ENCODE measurements around the gene AP1AR. TPM values are rescaled to one million over a fixed set of nuclear protein-coding genes. Genes with fewer than 3 reads are reported as not detected.

The AP1AR gene
- total RNA-seq, 2 experiments from 2014 or later: 3.7 to 4.8 TPM

DNA sequence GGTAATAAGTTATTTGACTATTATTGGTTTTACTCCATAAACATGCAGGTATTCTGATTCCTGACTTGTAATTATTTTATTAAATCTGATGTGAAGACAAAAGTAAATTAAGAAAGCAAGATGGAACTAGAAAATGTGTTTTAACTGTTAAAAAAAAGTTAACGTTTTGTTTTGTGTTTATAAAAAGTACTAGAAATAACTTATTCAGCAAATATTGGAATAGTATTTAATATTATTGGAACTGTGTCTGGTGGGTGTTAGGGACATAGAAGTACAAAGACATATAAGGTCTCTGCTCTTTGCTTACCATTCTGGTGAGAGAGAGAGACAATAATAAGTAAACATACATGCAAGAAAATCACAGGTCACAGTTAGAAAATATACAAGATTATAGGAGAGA, 38.5 kb downstream of the AP1AR start:
- H3K4me1 ChIP-seq (ENCODE audit: insufficient read depth, low read length): no peaks in the 10 kb centered on the region
- DNase-seq (no peak), ATAC-seq (ENCODE audit: poor library complexity) (no peak)
- no peaks in the 10 kb centered on the region for H3K27me3 ChIP-seq (ENCODE audit: control insufficient read depth in 1 of 2, insufficient read depth in 2 of 2, low read length in 2 of 2)
- H3K4me3 ChIP-seq (ENCODE audit: low read length): no peak overlapping the region
- H3K4me1 Mint-ChIP-seq (ENCODE audit: low read depth): peaks cover 7% of the 10 kb centered on the region
- H3K9me3 Mint-ChIP-seq: no peaks in the 10 kb centered on the region
- peaks cover 13% of the 10 kb centered on the region for H3K36me3 ChIP-seq (ENCODE audit: insufficient read depth, low read length)
- intact Hi-C loops (cut with DNase I, micrococcal nuclease): no loop called here
- H3K27ac ChIP-seq (ENCODE audit: low read depth in 1 of 2, low read length in 2 of 2): no peak overlapping the region
- TF ChIP-seq CTCF (IDR thresholded peaks at IDR 0.05): no peak
- H3K36me3 Mint-ChIP-seq (ENCODE audit: low read depth): peaks cover 40% of the 10 kb centered on the region
- no peaks in the 10 kb centered on the region for H3K27me3 Mint-ChIP-seq
- POLR2A ChIA-PET: no interaction called here
- CTCF ChIA-PET: no interaction called here
- no peaks in the 10 kb centered on the region for H3K9me3 ChIP-seq (ENCODE audit: control insufficient read depth in 1 of 2, insufficient read depth in 1 of 2, low read length in 2 of 2)
- no peak overlapping the region for H3K4me3 Mint-ChIP-seq
- no peak overlapping the region for H3K27ac Mint-ChIP-seq

DNA sequence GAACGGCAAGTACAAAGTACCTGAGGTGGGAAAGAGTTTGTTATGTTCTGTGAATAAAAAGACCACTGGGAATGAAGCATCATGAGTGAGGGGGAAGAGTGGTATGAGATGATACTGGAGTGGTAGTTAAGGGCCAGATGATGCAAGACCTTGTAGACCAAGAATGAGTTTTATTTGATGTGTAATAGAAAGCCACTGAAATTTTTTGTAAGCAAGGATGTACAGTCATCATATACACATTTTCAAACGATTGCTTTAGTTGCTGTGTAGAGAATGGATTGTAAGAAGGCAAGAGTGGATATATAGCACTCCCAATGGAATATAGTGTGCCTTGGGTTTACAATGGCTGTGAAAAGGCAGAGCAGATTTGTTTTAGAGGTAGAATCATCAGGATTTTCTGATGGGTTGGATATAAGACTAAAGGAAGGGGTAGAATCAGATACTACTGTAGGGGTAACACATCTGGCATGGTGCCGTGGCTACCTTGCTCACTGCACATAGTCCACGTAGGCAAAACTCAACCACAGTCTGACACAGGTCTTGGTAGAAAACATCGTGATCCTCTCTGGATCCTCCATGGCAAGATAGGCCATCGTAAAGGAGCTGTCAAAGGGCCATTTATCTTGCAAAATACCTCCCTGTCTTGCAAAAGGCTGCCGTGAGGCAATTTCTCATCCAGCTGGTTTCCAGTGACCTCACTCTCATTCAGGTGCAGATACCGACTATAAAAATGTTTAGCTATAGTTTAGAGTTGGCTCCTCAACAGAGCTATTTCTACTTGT, 39.2 kb downstream of the AP1AR start:
- H3K27me3 Mint-ChIP-seq: no peaks in the 10 kb centered on the region
- Histone ChIP-seq H3K36me3 (ENCODE audit: insufficient read depth, low read length) (peaks cover 17% of the 10 kb centered on the region), H3K27me3 (ENCODE audit: control insufficient read depth in 1 of 2, insufficient read depth in 2 of 2, low read length in 2 of 2) (no peaks in the 10 kb centered on the region), H3K9me3 (ENCODE audit: control insufficient read depth in 1 of 2, insufficient read depth in 1 of 2, low read length in 2 of 2) (no peaks in the 10 kb centered on the region), H3K27ac (ENCODE audit: low read depth in 1 of 2, low read length in 2 of 2) (no peak overlapping the region), H3K4me3 (ENCODE audit: low read length) (no peak overlapping the region), H3K4me1 (ENCODE audit: insufficient read depth, low read length) (no peaks in the 10 kb centered on the region)
- ChIA-PET CTCF (no interaction called here), POLR2A (interaction anchor here (1.2 kb wide), 1 partner anchor 38 kb away, joined by 3 read pairs; no protein-coding TSS in a partner anchor)
- H3K9me3 Mint-ChIP-seq: no peaks in the 10 kb centered on the region
- intact Hi-C loops (cut with DNase I, micrococcal nuclease): no loop called here
- no peak for TF ChIP-seq CTCF (IDR thresholded peaks at IDR 0.05)
- no peak overlapping the region for H3K27ac Mint-ChIP-seq
- DNase-seq: no peak
- ATAC-seq (ENCODE audit: poor library complexity): no peak
- peaks cover 7% of the 10 kb centered on the region for H3K4me1 Mint-ChIP-seq (ENCODE audit: low read depth)
- H3K36me3 Mint-ChIP-seq (ENCODE audit: low read depth): peaks cover 40% of the 10 kb centered on the region
- H3K4me3 Mint-ChIP-seq: no peak overlapping the region

- Histone ChIP-seq H3K9me3 (ENCODE audit: control insufficient read depth in 1 of 2, insufficient read depth in 1 of 2, low read length in 2 of 2) (no peaks in the 10 kb centered on the region), H3K4me3 (ENCODE audit: low read length) (no peak overlapping the region), H3K27ac (ENCODE audit: low read depth in 1 of 2, low read length in 2 of 2) (no peak overlapping the region), H3K27me3 (ENCODE audit: control insufficient read depth in 1 of 2, insufficient read depth in 2 of 2, low read length in 2 of 2) (no peaks in the 10 kb centered on the region), H3K4me1 (ENCODE audit: insufficient read depth, low read length) (no peaks in the 10 kb centered on the region), H3K36me3 (ENCODE audit: insufficient read depth, low read length) (peaks cover 29% of the 10 kb centered on the region)
- CTCF ChIA-PET: no interaction called here
- DNase-seq (no peak), ATAC-seq (ENCODE audit: poor library complexity) (no peak)
- intact Hi-C loops (cut with DNase I, micrococcal nuclease): no loop called here
- Mint-ChIP-seq H3K9me3 (no peaks in the 10 kb centered on the region), H3K4me1 (ENCODE audit: low read depth) (peaks cover 10% of the 10 kb centered on the region), H3K36me3 (ENCODE audit: low read depth) (peaks cover 43% of the 10 kb centered on the region), H3K4me3 (no peak overlapping the region), H3K27ac (peak overlapping the region; percentile 32), H3K27me3 (no peaks in the 10 kb centered on the region)
- TF ChIP-seq CTCF (IDR thresholded peaks at IDR 0.05): no peak
- POLR2A ChIA-PET: interaction anchor here (1.0 to 1.2 kb wide), 2 partner anchors 14 to 37 kb away, joined by 3 read pairs; partner anchors contain the start of gene TIFA
Measured at GRCh38 chr4:112272292-112272691, 40.7 kb downstream of the AP1AR start.

Measured in CD4-positive, alpha-beta T cell (primary cell).